HG03575 (cell line): ENCODE measurements around the gene IFNG-AS1.

ENCODE experiments used
- ATAC-seq: cut with Tn5 transposase; IDR thresholded peaks from one replicate; pipeline ENCODE4 v1.9.1; 2021; ENCODE audit not compliant: unreplicated experiment, insufficient number of reproducible peaks, low FRiP score; ENCODE audit errors: extremely low read depth

Gene IFNG-AS1

GRCh38 chr12:67989184-67989920 lies at the start of gene IFNG-AS1:
IFNG-AS1 (plus strand) TSS chr12:67989447.
- ATAC-seq = no peak

DNA sequence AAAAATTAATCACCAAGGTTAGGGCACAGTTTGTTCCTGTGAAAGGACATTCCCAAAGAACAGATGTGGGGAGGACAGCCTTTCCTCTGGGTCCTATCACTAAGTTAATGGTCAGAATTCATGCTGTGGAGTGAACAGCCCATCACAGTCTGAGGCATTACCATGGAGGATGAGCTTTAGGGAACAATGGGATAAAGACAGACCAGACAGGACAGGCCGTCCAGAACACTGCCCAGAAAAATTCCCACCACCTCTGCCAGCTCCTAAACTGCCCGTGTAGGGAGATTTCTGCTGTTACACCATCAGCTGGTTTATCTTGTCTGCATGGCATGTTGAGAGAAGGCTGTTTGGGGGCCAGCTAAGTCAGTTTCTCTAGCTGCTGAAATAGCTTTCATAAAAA lies 49.6 kb upstream of the IFNG-AS1 start:
- ATAC-seq = no peak

GRCh38 chr12:67940780-67941243 lies 48.4 kb upstream of the IFNG-AS1 start:
- no peak for ATAC-seq

DNA sequence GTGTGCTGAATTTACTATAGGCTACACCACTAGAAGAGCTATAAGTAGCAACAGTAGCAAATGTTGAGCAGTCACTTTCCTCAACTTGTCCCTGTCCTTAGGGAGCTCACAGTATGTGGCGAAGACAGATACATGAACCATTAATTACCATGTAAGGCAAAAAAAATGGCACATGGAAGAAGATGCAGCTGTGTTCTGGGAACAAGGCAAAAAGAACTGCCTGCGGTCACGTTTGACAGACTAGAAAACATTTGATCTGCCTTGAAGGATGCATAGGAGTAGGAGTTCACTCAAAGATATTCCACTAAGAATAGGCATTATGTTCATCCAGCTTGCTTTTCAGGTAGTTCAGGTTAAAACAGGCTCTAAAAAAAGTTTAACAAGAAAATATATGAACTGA lies 46.5 kb upstream of the IFNG-AS1 start:
- ATAC-seq = no peak

DNA sequence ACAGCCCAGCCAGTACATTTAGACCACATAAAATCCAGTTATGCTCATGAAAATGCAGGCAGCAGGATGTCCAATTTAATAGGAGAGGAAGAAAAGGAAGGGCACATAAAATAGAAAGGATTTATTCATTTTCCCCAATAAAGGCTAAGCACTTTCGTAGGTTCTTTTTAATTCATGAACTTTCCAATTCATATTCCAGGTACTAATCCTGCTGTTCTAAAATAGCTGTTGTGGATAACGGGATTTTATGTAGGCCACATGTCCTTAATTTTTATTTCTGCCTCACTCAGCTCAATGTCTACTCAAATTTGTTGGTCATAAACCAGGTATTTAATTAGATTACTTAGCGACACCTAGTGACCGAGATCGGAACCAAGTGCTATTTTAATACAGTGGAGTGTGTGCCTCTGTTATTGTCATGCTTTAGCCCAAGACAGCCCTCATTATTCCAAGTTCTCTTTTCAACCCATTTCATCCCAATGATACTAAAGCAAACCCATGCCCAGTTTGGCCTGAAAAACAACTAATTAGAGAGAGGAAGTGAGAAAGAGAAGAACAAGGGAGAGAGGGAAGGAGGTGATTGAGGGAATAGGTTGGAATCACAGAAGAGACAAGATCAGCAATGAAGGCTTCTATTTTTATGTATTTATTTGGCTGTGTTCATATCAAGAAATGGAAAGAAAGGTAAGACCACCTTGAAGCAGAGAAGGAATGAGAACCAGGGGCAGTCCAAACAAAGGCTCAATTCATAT lies 45.9 kb upstream of the IFNG-AS1 start:
- ATAC-seq = no peak

DNA sequence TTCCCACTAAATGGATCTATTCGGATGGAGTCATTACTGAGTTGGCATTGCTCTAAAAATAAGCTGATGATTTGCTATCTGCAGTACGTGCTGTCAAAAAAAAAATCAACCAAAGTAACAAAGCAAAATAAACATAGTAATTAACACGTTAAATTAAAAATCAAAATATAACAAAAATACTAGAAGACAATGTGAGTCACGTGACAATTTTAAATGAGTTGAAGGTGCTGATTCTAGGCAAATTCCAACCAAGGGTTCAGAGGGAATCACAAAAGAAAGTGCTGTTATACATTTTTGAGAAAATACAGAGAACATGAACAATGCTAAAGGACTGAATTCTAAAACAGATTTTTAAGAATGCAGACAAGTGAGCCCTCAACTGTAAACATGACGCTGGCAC lies 45.2 kb upstream of the IFNG-AS1 start:
- no peak for ATAC-seq

DNA sequence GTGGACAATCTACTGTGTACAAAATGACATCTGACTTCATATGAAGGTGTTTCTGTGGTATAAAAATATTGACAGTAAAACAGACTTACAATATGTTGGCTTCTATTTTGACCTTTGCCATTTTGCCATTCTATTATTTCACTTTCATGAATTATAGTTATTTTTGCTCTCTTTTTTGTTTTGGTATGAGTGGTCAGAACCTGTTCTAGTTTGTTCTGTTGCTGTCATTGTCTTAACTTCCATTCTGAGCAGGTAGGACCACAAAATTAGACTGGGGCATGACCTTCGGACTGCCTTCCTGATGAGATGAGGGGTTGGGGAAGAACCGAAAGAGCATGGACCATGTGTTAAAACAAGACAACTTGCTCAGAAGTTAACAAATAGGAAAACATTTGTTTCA lies 36.5 kb upstream of the IFNG-AS1 start:
- no peak for ATAC-seq

GRCh38 chr12:67957383-67957782 lies 31.9 kb upstream of the IFNG-AS1 start:
- ATAC-seq = no peak

GRCh38 chr12:67958187-67958586 lies 31.1 kb upstream of the IFNG-AS1 start:
- no peak for ATAC-seq

DNA sequence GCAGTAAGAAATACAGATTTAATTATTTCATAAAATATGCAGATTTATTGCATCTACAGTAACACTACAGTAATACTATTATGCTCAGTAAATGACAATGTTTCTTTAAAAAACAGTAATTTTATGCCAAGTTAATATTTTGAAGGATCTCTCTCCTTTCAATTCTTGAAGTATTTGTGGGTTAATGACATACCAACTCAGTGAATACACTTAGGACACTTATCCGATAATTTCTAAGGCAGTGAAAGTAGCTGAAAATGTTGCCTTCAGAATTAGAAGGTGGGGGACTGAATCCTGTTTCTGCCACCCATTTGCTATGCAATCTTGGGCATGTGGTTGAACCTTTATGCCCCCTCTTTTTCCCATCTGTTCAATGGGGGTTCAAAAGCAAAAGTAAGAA lies 24.8 kb upstream of the IFNG-AS1 start:
- ATAC-seq = no peak

- ATAC-seq = no peak
Measured at GRCh38 chr12:67966560-67966959, 22.7 kb upstream of the IFNG-AS1 start.

DNA sequence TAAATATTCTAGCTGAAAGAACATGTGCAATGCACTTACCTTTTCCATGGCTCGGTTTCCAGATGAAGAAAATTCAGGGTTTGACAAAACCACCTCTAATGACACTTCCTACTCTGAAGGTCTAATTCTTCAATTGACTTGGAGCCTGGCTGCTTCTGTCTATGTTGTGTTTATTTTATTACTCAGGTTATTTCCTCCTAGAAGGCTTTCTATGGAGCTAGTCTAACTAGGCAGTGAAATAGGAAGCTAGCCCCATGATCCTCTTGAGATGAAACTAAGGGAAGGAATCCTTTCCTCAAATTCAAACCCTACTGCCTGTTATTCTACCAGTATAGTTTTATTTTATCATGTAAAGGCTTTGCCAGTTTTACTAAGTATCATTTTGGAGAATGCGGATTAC lies 20.9 kb upstream of the IFNG-AS1 start:
- ATAC-seq = no peak

- no peak for ATAC-seq
Measured at GRCh38 chr12:67968725-67969124, 20.5 kb upstream of the IFNG-AS1 start.

DNA sequence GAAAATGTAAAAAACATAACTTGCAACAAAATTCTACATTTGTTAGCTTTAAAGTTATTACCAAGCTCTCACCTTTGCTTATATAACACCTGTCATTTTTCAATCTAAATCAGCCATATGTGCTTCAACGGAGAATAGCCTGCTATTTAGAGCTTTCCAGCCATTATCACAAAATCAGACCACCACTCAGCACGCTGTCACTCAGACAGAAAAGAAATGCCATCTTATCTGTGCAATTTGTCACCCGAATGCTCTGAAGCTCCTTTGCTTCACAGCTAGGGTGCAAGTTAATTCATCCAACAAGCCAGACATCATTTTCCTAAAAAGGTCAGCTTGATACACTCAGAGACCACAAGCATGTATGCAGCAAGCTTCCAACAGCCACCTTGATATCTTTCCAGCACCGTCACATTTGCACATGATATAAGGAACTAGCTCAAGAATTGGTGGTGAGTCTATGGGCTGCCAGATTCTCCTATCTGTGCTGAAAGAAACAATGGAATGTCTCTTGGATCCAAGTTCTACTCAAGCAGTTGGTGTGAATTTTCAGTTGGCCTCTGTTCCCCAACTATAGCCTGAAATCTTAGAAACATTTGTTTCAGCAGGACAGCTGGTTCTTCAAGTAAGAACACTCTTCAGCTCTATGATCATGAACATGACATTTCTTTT lies 20.0 kb upstream of the IFNG-AS1 start:
- no peak for ATAC-seq

GRCh38 chr12:67977668-67978067 lies 11.6 kb upstream of the IFNG-AS1 start:
- ATAC-seq = no peak

GRCh38 chr12:67980391-67980790 lies 8.9 kb upstream of the IFNG-AS1 start:
- ATAC-seq = no peak

GRCh38 chr12:67981287-67982162 lies 7.7 kb upstream of the IFNG-AS1 start:
- ATAC-seq = no peak

- no peak for ATAC-seq
Measured at GRCh38 chr12:67982164-67982563, 7.1 kb upstream of the IFNG-AS1 start.

- no peak for ATAC-seq
Measured at GRCh38 chr12:67986632-67987031, 2.6 kb upstream of the IFNG-AS1 start.
